HG02981 (cell line): ENCODE data around the gene PTH2R.
"Not testable (repeated sequence)": the region's sequence is repeated elsewhere in the genome, so short reads cannot be mapped to it uniquely, and the experiment has no call there.

ENCODE experiments used
- ATAC-seq: cut with Tn5 transposase; IDR thresholded peaks from one replicate; pipeline ENCODE4 v1.9.1; 2021; ENCODE audit warnings: mild to moderate bottlenecking, moderate library complexity; ENCODE audit not compliant: unreplicated experiment

Gene PTH2R

GRCh38 chr2:208482453-208483015 lies 75.9 kb downstream of the PTH2R start:
- ATAC-seq = not testable (repeated sequence)

- ATAC-seq = no peak
Observed at GRCh38 chr2:208485390-208485789, 78.8 kb downstream of the PTH2R start.

GRCh38 chr2:208488686-208489564 lies 82.3 kb downstream of the PTH2R start:
- ATAC-seq = no peak

- ATAC-seq = no peak
Observed at GRCh38 chr2:208489687-208490086, 83.1 kb downstream of the PTH2R start.

- no peak for ATAC-seq
Observed at GRCh38 chr2:208490492-208490891, 83.9 kb downstream of the PTH2R start.

- no peak for ATAC-seq
Observed at GRCh38 chr2:208491641-208492040, 85.0 kb downstream of the PTH2R start.

- no peak for ATAC-seq
Observed at GRCh38 chr2:208492069-208492468, 85.5 kb downstream of the PTH2R start.

- no peak for ATAC-seq
Observed at GRCh38 chr2:208493186-208493585, 86.6 kb downstream of the PTH2R start.

- ATAC-seq = no peak
Observed at GRCh38 chr2:208496129-208496528, 89.5 kb downstream of the PTH2R start.

GRCh38 chr2:208501206-208501605 lies 94.6 kb downstream of the PTH2R start:
- no peak for ATAC-seq

- no peak for ATAC-seq
Observed at GRCh38 chr2:208502288-208502687, 95.7 kb downstream of the PTH2R start.

- ATAC-seq = not testable (repeated sequence)
Observed at GRCh38 chr2:208505365-208505764, 98.8 kb downstream of the PTH2R start.

- ATAC-seq = no peak
Observed at GRCh38 chr2:208509586-208509985, 103.0 kb downstream of the PTH2R start.

- ATAC-seq = no peak
Observed at GRCh38 chr2:208511016-208511415, 104.4 kb downstream of the PTH2R start.

GRCh38 chr2:208511573-208511972 lies 105.0 kb downstream of the PTH2R start:
- ATAC-seq = no peak

GRCh38 chr2:208515099-208515498 lies 108.5 kb downstream of the PTH2R start:
- ATAC-seq = no peak

GRCh38 chr2:208523069-208523468 lies 116.5 kb downstream of the PTH2R start:
- not testable (repeated sequence) for ATAC-seq

GRCh38 chr2:208525165-208525564 lies 118.6 kb downstream of the PTH2R start:
- not testable (repeated sequence) for ATAC-seq

GRCh38 chr2:208529796-208530195 lies 123.2 kb downstream of the PTH2R start:
- ATAC-seq = no peak

- no peak for ATAC-seq
Observed at GRCh38 chr2:208531361-208531760, 124.8 kb downstream of the PTH2R start.

GRCh38 chr2:208535578-208535977 lies 129.0 kb downstream of the PTH2R start:
- ATAC-seq = not testable (repeated sequence)

- no peak for ATAC-seq
Observed at GRCh38 chr2:208541461-208541988, 134.9 kb downstream of the PTH2R start.
